GM04504 (cell line): ENCODE results near the gene SIRT5.
A peak's percentile ranks its signal among the peaks of the same experiment; 100 is the strongest.

Experiments
- DNase-seq: peaks from one replicate; pipeline ENCODE4 v3.0.0-alpha.2; 2012; ENCODE audit warnings: low read depth

Gene SIRT5

GRCh38 chr6:13574571-13575376 is at the start of gene SIRT5:
SIRT5 (plus strand) TSS chr6:13574601; CDS start chr6:13584111, 9,510 bp downstream.
- peak; percentile 63 for DNase-seq

- no peak for DNase-seq
Measured at GRCh38 chr6:13524801-13525508, 49.4 kb upstream of the SIRT5 start.

GRCh38 chr6:13526357-13526726 is 48.1 kb upstream of the SIRT5 start:
- DNase-seq, result no peak

GRCh38 chr6:13526727-13527670 is 47.4 kb upstream of the SIRT5 start:
- DNase-seq, result no peak

DNA sequence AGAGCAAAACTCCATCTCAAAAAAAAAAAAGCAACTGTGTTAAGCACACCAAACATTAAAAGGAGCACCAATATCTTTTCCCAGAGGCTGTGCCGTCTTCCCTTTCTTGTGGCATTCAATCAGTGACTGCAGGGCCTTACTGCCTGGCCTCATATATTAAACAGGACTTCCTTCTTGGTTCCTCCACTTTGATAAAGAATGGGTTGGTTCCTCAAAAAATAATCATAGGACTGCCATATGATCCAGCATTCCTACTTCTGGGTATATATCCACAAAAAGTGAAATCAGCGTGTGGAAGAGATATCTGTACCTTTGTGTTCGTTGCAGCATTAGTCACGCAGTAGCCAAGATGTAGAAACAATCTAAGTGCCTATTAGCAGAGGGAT is 46.7 kb upstream of the SIRT5 start:
- DNase-seq, result no peak

- no peak for DNase-seq
Measured at GRCh38 chr6:13528232-13528631, 46.2 kb upstream of the SIRT5 start.

DNA sequence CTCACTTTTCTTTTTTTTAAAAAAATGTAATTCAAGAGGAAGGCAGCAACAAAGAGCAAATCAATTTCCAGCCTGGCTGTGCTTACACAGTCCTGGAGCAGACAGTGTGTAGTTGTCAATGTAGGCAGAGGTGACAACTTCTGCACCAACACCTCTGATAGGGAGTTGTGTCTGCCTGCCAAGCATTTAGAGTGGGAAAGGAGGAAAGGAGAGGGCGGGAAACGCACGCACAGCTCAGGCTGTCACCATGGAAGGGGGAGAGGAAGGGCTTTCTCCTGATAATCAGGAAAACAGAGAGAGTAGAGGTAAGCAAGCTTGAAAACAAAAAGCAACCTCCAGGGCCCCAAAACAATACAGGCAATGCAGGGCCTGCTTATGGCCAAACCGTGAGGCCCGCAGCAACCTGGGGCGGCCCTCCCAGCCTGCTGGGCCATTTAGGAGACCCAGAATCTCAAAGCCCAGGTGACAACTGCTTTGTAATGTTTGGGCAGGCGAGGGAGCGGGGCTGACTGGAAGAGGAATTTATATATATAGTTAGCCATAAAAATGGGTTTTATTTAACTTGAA is 45.5 kb upstream of the SIRT5 start:
- DNase-seq, result no peak

GRCh38 chr6:13531956-13532355 is 42.4 kb upstream of the SIRT5 start:
- no peak for DNase-seq

DNA sequence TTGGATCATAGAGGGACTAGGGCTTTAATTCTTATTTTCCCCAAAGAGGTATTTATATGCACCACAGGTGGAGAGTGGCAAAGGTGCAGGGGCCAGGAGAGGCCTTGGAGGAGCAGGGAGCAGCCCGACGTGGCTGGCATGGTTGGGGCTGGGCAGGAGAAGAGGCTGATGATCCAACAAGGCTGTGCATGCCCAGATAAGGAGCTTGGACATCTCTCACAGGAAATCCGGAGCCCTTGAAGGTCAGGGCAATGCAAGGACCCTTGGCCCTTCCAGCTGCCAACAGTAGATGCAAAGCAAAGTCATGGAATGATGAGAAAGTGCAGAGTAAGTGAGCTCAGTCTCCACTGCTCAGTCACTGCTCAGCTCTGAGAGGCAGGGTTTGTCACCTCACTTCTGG is 39.9 kb upstream of the SIRT5 start:
- no peak for DNase-seq

DNA sequence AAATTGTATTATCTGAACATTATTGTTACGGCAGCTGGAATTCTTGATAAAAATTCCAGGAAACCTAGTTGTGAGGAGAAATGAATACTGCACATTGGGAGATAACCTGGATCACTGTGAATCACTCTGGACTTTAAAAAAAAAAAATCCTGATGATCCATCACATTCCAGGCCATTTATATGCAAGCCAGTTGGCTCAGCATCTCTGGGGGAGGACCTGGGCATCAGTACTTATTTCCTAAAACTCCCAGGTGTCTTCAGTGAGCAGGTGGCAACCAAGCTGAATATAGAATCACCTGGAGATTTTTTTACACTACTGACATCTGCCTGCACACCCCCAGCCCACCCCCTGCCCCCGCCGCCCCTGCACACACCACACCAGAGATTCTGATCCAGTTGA is 39.1 kb upstream of the SIRT5 start:
- DNase-seq, result no peak

GRCh38 chr6:13536796-13537526 is 37.4 kb upstream of the SIRT5 start:
- no peak for DNase-seq

DNA sequence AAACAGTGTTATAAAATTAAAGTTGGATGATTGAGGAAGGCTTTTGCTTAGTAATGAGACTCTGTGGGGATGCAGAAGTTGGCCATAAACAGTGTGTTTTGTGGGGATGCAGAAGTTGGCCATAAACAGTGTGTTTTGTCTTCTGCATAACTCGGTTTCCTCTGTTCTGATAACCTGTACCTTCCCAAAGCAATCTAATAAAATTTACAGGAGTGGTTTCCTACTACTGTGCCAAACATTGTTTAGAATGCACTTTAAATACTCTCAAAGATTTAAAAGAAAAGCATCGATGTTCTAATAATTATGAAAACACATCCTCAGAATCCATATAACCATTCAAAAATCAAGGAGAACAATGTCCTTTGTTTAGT is 36.9 kb upstream of the SIRT5 start:
- DNase-seq, result no peak

DNA sequence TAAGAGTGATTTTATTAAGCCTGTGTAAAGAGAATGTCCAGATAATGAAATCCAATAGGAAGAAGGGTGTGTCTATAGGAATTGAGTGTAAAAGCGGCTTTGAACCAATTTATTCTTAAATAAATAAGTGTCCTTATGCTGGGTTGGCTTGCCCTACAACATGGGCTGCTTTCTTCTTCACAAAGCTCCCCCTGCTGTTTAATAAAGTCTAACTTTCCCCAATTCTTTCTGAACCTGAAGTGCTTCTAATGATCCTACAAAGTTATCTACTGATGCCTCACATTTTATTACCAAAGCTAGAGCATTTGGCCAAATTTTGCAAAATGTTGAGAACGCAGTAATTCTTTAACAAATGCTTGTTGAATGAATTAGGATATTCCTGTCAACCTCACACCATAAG is 36.3 kb upstream of the SIRT5 start:
- peak; percentile 18 for DNase-seq

DNA sequence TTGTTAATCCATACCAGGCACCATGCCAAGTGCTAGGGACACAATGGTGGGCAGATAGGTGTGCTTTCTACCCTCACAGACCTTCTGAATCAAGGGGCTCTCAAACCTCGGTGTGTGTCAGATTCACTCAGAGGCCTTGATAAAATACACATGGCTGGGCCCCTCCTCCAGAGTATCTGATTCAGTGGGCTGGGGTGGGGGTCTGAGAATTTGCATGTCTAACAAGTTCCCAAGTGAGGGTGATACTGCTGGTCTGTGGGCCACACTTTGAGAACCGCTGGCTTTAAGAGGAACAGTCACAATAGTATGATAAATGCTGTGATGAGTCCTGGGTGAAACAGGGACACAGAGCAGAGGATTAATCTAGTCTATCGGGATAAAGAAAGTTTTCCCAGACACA is 35.8 kb upstream of the SIRT5 start:
- no peak for DNase-seq

DNA sequence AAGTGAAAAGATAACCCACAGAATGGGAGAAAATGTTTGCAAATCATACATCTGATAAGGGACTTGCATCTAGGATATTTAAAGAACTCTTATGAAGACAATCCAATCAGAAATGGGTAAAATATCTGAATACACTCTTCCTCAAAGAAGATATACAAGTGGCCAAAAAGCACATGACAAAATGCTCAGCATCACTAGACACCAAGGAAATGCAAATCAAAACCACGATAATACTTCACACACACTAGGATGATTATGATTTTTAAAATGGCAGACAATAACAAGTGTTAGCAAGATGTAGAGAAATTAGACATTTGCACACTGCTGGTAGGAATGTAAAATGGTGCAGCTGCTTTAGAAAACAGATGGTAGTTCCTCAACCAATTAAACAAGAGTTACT is 34.8 kb upstream of the SIRT5 start:
- no peak for DNase-seq

DNA sequence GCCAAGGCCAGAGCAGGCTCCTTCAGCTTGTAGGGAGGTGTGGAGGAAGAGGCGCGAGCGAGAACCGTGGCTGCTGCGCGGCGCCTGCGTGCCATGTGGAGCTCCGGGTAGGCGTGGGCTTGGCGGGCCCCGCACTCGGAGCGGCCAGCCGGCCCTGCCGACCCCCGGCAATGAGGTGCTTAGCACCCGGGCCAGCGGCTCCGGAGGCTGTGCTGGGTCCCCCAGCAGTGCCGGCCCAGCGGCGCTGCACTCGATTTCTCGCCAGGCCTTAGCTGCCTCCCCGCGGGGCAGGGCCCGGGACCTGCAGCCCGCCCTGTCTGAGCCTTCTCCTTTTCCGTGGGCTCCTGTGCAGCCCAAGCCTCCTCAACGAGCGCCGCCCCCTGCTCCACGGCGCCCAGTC is 32.9 kb upstream of the SIRT5 start:
- DNase-seq, result no peak

GRCh38 chr6:13544454-13545186 is 29.8 kb upstream of the SIRT5 start:
- no peak for DNase-seq

GRCh38 chr6:13545885-13546284 is 28.5 kb upstream of the SIRT5 start:
- no peak for DNase-seq

DNA sequence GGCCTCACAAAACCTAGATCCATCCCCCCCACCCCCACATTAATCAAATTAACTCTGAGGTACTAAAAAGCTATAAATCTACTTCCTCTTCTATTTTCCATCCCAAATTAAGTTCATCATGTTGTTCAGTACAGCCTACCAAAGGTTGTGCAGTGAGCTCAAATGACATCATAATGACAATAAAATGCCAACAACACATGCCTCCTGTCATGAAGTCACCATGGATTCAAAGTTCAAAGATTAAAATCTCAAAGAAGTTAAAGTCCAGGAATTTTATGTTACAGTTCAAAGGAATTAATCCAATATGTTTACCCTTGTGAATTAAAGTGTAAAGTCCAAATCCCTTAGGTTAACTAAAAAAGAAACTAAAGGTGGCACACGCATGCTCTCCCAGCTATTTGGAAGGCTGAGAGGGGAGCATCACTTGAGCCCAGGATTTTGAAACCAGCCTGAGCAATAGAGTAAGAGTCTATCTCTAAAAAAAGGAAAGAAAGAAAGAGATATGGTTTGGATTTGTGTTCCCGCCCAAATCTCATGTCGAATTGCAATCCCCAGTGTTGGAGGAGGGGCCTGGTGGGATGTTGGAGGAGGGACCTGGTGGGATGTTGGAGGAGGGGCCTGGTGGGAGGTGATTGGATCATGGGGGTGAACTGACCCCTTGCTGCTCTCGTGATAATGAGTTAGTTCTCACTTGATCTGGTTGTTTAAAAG is 25.7 kb upstream of the SIRT5 start:
- DNase-seq, result no peak

DNA sequence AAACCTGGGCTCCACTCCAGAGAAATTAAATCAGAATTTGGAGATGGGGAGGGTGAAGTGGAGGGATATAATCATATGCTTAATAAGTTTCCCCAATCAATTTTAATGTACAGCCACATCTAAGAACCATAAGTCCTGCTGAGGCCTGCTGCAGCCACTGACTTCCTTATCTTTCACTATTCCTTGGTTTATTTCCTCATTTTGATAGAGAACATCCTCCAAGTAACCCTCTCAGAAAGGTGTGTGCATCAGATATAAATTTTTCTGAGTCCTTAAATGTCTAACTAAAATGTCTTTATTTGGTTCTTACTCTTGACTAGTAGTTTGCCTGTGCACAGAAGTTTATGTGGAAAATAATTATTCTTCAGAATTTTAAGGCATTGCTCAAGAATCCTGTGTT is 23.7 kb upstream of the SIRT5 start:
- no peak for DNase-seq
